Anterior cingulate cortex (tissue), 58 donors: ENCODE data around the gene DLX2.

Source experiments
- DNase-seq, 58 donors: peaks; one replicate each; lab custom pipeline; 2025; lab: John Stamatoyannopoulos, UW

The DLX2 gene

GRCh38 chr2:172095146-172095904 is 7.4 kb downstream of the DLX2 start:
- DNase-seq: peak in 1 of 58 donors; percentile 19

GRCh38 chr2:172094294-172095145 is 8.2 kb downstream of the DLX2 start:
- DNase-seq: peak in 1 of 58 donors; percentile 14

- no peak for DNase-seq
Observed at GRCh38 chr2:172093416-172094293, 9.0 kb downstream of the DLX2 start.

- DNase-seq: no peak
Observed at GRCh38 chr2:172092716-172093415, 9.8 kb downstream of the DLX2 start.

- DNase-seq: no peak
Observed at GRCh38 chr2:172091761-172092566, 10.7 kb downstream of the DLX2 start.

GRCh38 chr2:172091000-172091641 is 11.6 kb downstream of the DLX2 start:
- DNase-seq: no peak

GRCh38 chr2:172090044-172090961 is 12.4 kb downstream of the DLX2 start:
- no peak for DNase-seq

GRCh38 chr2:172089633-172090032 is 13.1 kb downstream of the DLX2 start:
- DNase-seq: no peak

GRCh38 chr2:172089005-172089504 is 13.6 kb downstream of the DLX2 start:
- DNase-seq: no peak

GRCh38 chr2:172088245-172089004 is 14.3 kb downstream of the DLX2 start:
- DNase-seq: no peak

GRCh38 chr2:172087780-172088244 is 14.9 kb downstream of the DLX2 start:
- DNase-seq: no peak

GRCh38 chr2:172087207-172087779 is 15.4 kb downstream of the DLX2 start:
- no peak for DNase-seq

- no peak for DNase-seq
Observed at GRCh38 chr2:172086241-172087206, 16.2 kb downstream of the DLX2 start.

GRCh38 chr2:172085460-172086159 is 17.1 kb downstream of the DLX2 start, which contains the start of gene DLX1:
TSS of gene DLX1 (plus strand) at chr2:172085507. CDS start at chr2:172085678, 171 bp downstream.
- no peak for DNase-seq
